Gastrocnemius medialis (tissue), 4 donors: ENCODE data around the gene MYL11.

ENCODE experiments used
- CTCF ChIP-seq, 5 experiments: fragments of 450-650 bp in 3 of 5; fragments of 200-600 bp in 2 of 5; sonication (generic) in 2 of 5; IDR thresholded peaks in 4 of 5; conservative IDR thresholded peaks in 1 of 5; 1 replicate in 4 of 5; 2 replicates in 1 of 5; pipeline ENCODE4 v1.5.1; 2016 to 2019; ENCODE audit warnings: antibody characterized with exemption in 5 of 5, mild to moderate bottlenecking in 3 of 5, moderate library complexity in 3 of 5
- POLR2A ChIP-seq, 2 donors: fragments of 450-650 bp; IDR thresholded peaks; one replicate each; pipeline ENCODE4 v1.6.1; 2017; ENCODE audit warnings: antibody characterized with exemption in 2 of 2, mild to moderate bottlenecking in 2 of 2, moderate library complexity in 2 of 2

- TF ChIP-seq POLR2A (IDR thresholded peaks at IDR 0.05) (no peak), CTCF (IDR thresholded peaks at IDR 0.05 in 4 of 5, conservative IDR thresholded peaks at IDR 0.05 in 1 of 5) (no peak)
These were observed 22.8 kb upstream of the MYL11 start for GRCh38 chr16:30351586-30352419.
